ENCODE results near the gene RNF144A. TPM values are rescaled to one million over a fixed set of nuclear protein-coding genes. Genes with fewer than 3 reads are reported as not detected.

RNF144A gene
- total and polyA plus RNA-seq, 10 donors = 3.8 to 86.6 (median 50.9) TPM

- Histone ChIP-seq H3K9me3 (no peaks in the 10 kb centered on the region), H3K27me3 (replicated peaks in 1 of 7) (no peaks in the 10 kb centered on the region), H3K4me1 (peaks cover 11 to 65% (median 29%) of the 10 kb centered on the region in 6 donors), H3K36me3 (peaks cover 0 to 27% (median 0%) of the 10 kb centered on the region in 6 donors), H3K27ac (peak overlapping the region; percentile 29 to 76 (median 67)), H3K4me3 (no peak overlapping the region)
- 22 to 37% (median 28%) methylated on average over 8 of the region's 8 CpGs for WGBS, 5 donors
- TF ChIP-seq POLR2AphosphoS5 (IDR thresholded peaks at IDR 0.05) (peak in 1 of 3 donors; percentile 52), POLR2A (IDR thresholded peaks at IDR 0.05) (no peak)
- no peak for DNase-seq
- intact Hi-C loops (cut with DNase I; ENCODE audit: low total_unique reads) = no loop called here
These were observed 43.4 kb downstream of the RNF144A start for GRCh38 chr2:6960659-6961058.

GRCh38 chr2:6963727-6964126, 46.5 kb downstream of the RNF144A start:
- WGBS, 5 donors = 73 to 85% (median 78%) methylated on average over 6 of the region's 6 CpGs

GRCh38 chr2:6965071-6965795, 48.0 kb downstream of the RNF144A start:
- DNase-seq = no peak
- WGBS, 5 donors = 83 to 94% (median 89%) methylated on average over 19 of the region's 19 CpGs
- Histone ChIP-seq H3K4me1 (peaks cover 15 to 53% (median 27%) of the 10 kb centered on the region in 6 donors), H3K27me3 (replicated peaks in 1 of 7) (no peaks in the 10 kb centered on the region), H3K36me3 (peaks cover 0 to 31% (median 0%) of the 10 kb centered on the region in 6 donors), H3K9me3 (no peaks in the 10 kb centered on the region), H3K27ac (peak overlapping the region in 6 of 8 donors; percentile 7 to 55 (median 30)), H3K4me3 (no peak overlapping the region)
- intact Hi-C loops (cut with DNase I; ENCODE audit: low total_unique reads) = no loop called here
- TF ChIP-seq POLR2A (IDR thresholded peaks at IDR 0.05) = no peak
- TF ChIP-seq POLR2AphosphoS5 (IDR thresholded peaks at IDR 0.05) = no peak
- TF ChIP-seq CTCF (IDR thresholded peaks at IDR 0.05 in 8 of 11, conservative IDR thresholded peaks at IDR 0.05 in 3 of 11) = no peak

More at GRCh38 chr2:6963727-6964126, 46.5 kb downstream of the RNF144A start:
- H3K36me3 ChIP-seq = peaks cover 0 to 19% (median 0%) of the 10 kb centered on the region in 6 donors
- DNase-seq = no peak
- intact Hi-C loops (cut with DNase I; ENCODE audit: low total_unique reads) = no loop called here
- peak overlapping the region in 6 of 8 donors; percentile 1 to 64 (median 40) for H3K27ac ChIP-seq
- H3K4me1 ChIP-seq = peaks cover 15 to 68% (median 30%) of the 10 kb centered on the region in 6 donors
- H3K27me3 ChIP-seq (replicated peaks in 1 of 7) = no peaks in the 10 kb centered on the region
- H3K4me3 ChIP-seq = no peak overlapping the region
- peak in 2 of 3 donors; percentile 38 to 65 for TF ChIP-seq POLR2AphosphoS5 (IDR thresholded peaks at IDR 0.05)
- TF ChIP-seq CTCF (IDR thresholded peaks at IDR 0.05 in 8 of 11, conservative IDR thresholded peaks at IDR 0.05 in 3 of 11) = no peak
- H3K9me3 ChIP-seq = no peaks in the 10 kb centered on the region

GRCh38 chr2:6966446-6966940, 49.3 kb downstream of the RNF144A start:
- H3K36me3 ChIP-seq = peaks cover 0 to 43% (median 0%) of the 10 kb centered on the region in 6 donors
- no peak overlapping the region for H3K4me3 ChIP-seq
- DNase-seq = no peak
- 77 to 86% (median 82%) methylated on average over 7 of the region's 7 CpGs for WGBS, 5 donors
- H3K9me3 ChIP-seq = no peaks in the 10 kb centered on the region
- H3K27ac ChIP-seq = peak overlapping the region in 6 of 8 donors; percentile 3 to 55 (median 24)
- intact Hi-C loops (cut with DNase I; ENCODE audit: low total_unique reads) = no loop called here
- no peaks in the 10 kb centered on the region for H3K27me3 ChIP-seq (replicated peaks in 1 of 7)
- TF ChIP-seq POLR2A (IDR thresholded peaks at IDR 0.05) (no peak), CTCF (IDR thresholded peaks at IDR 0.05 in 8 of 11, conservative IDR thresholded peaks at IDR 0.05 in 3 of 11) (no peak), POLR2AphosphoS5 (IDR thresholded peaks at IDR 0.05) (no peak)
- H3K4me1 ChIP-seq = peaks cover 6 to 47% (median 23%) of the 10 kb centered on the region in 6 donors
